ENCODE data around the gene SERPINA9. TPM values are rescaled to one million over a fixed set of nuclear protein-coding genes. Genes with fewer than 3 reads are reported as not detected.
"Not testable (repeated sequence)": the region's sequence is repeated elsewhere in the genome, so short reads cannot be mapped to it uniquely, and the experiment has no call there.

Gene SERPINA9
- total RNA-seq: not detected
- long read RNA-seq: 0 reads

DNA sequence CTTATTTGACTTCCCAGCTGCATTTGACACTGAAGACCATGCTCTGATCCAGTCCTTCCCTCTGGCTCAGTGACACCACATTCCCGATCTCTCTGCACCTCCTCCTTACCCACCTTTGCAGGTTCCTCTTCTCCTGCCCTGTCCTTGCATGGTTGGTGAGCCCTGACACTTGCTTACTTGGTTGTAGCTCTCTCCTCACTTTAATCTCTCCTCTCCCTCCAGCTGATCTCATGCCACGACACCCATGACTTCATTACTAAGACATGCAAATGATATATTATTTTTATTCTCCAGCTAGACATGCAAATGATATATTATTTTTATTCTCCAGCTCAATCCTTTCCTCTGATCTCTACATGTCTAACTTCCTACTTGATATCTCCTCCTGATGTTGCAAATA is at the start of gene SERPINA9:
TSS of gene SERPINA9 (minus strand) at position 175 of the 400 bp plus-strand sequence. CDS start 6,357 bp downstream, outside the sequence.
- intact Hi-C loops (cut with DNase I): no loop called here
- ATAC-seq: no peak
- DNase-seq: no peak

- intact Hi-C loops (cut with DNase I): no loop called here
- ATAC-seq (no peak), DNase-seq (no peak)
These were observed 48.1 kb upstream of the SERPINA9 start for GRCh38 chr14:94524093-94524492.

DNA sequence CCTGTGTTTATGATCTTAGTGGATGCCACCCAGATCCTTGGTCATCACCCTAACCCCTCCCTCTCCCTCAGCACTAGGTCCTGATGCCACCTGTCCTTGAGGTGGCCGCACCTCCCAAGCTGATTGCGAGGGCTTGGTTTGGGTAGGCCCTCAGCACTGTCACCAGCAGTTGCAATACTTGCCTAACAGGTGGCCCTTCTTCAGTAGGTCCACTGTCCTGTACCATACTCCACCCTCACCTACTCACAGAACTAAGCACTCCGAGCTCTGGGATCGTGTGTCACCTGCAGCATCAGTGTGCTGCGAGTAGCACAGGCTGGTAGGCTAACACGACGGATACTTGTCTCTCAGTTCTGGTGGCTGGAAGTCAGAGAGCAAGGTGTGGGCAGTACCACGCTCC is 47.3 kb upstream of the SERPINA9 start:
- DNase-seq (no peak), ATAC-seq (no peak)
- intact Hi-C loops (cut with DNase I): no loop called here

DNA sequence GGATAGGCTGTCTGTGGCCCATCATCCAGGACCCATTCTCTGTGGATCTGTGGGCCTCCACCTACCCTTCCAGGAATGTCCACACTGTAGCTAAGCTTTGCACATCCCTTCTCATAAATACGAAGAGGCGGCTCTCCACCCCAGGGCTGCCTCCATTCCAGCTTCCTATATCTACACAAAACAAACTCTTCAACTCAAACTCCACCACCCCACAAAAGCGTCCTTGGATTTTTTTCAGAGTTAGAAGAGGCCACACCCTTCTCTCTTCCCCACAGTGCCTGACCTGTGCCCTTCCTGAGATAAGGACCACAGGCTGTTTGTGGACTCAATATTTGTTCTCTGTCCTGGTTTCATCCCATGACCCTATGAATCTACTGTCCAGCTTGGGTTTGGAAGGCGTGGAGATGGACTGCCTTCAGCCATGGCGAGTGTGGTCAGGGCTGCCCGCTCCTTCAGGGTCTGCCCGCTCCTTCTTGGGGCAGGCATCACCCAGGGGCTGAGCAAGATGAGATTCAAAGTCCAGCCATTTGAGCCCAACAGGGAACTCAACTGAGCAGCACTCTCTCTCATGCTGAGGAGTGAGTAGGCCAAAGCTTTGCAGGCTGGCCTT is 46.2 kb upstream of the SERPINA9 start:
- ATAC-seq: no peak
- no peak for DNase-seq
- intact Hi-C loops (cut with DNase I): no loop called here

DNA sequence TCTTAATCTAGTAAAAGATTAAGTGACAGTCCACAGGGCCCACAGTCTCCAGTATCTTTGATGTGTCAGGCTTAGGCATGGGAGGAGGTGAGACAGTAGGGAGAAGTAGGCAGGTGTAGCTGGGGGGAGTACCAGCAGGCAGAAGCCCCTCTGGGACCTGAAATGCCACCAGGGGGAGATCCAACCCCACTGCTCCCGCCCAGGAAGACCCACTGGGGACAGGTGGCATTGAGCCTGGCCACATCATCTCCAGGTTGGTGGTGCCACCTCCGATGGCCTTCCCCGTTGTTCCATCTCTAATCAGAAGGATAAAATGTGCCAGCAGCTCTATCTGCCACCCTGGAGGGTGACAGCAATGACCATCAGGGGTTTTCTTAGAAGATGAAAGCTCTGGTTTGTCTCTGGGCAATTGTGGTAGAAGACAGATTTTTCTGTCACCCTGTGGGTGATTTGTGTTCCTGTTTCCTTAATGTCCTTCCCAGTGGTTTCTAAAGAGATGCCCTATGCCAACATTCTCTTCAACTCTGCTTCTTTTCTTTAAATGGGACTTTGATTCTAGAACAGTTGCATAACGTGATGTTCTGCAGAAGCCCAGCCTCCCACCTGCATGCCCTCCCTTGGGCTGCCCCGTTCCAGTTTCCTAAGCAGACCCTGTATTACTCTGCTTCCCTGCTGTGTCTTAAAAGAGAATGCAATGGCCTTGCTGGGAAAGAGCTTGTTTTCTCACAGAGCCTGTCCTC is 45.5 kb upstream of the SERPINA9 start:
- DNase-seq (no peak), ATAC-seq (no peak)
- intact Hi-C loops (cut with DNase I): no loop called here

- intact Hi-C loops (cut with DNase I): no loop called here
- DNase-seq (no peak), ATAC-seq (no peak)
These were observed 41.8 kb upstream of the SERPINA9 start for GRCh38 chr14:94517641-94518257.

DNA sequence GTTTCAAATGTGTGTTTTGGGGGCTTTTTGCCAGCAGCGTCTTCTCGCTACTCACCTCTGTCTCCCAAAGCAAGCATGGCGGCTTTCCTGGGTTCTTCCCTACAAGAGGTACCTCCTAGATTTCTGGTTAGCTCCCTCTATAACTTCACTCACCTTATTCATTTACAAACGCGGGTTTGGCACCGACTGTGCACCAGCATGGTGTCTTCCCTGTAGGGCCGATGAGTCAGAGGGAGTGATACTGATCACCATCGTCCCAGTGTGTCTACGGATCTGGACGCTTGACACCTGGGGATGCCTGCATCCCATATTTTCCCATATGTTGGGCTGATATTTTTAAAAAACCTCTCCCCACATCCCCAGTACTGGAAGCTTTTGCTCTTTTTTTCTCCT is 41.2 kb upstream of the SERPINA9 start:
- ATAC-seq: no peak
- no peak for DNase-seq
- intact Hi-C loops (cut with DNase I): no loop called here

DNA sequence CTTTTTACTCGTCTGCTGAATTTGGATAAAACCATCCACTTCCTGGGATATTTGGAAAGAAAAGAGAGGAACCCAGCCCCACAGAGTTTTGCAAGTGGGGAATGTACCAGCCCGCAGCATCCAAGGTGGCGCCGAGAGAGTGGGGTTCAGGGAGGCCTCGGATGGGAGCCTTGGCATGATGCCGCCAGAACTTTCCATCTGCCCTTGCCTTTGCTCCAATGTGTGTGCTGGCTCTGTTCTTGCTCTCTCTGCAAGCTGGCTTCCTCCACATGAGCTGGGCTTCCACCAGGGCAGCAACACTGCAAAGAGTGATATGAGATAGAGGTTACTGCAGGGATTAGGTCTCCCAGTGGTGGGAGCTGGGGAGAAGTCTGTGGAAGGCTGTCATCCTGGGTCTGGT is 39.9 kb upstream of the SERPINA9 start:
- DNase-seq (no peak), ATAC-seq (no peak)
- intact Hi-C loops (cut with DNase I): no loop called here

- intact Hi-C loops (cut with DNase I): no loop called here
- no peak for DNase-seq
- ATAC-seq: no peak
These were observed 39.4 kb upstream of the SERPINA9 start for GRCh38 chr14:94515426-94515825.

GRCh38 chr14:94514351-94514750 is 38.4 kb upstream of the SERPINA9 start:
- intact Hi-C loops (cut with DNase I): no loop called here
- ATAC-seq (no peak), DNase-seq (no peak)

GRCh38 chr14:94510481-94510880 is 34.5 kb upstream of the SERPINA9 start:
- DNase-seq; ATAC-seq; intact Hi-C loops (cut with DNase I): not testable (repeated sequence)

DNA sequence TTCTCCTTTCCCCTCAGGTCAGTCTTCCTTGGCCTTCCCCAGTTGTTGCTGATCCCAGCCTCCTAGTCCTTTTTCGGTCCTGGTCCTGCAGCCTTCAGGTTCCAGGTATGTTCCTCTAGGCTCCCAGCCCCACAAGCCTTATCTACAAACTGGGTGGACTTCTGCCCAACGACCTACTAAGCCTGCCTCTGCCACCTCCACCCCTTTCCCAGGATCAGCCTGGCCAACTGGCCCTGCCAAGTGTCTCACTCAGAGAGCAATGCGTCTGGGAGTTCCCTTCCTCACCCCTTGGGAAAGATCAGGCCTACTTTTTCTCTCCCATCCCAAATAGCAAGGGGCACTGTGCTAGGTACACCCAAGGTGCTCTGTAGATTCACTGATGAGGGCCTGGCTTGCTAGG is 33.4 kb upstream of the SERPINA9 start, which contains the start of gene SERPINA12:
TSS of gene SERPINA12 (minus strand) at position 114 of the 400 bp plus-strand sequence. CDS start 11,072 bp downstream, outside the sequence.
- intact Hi-C loops (cut with DNase I): no loop called here
- DNase-seq: no peak
- no peak for ATAC-seq

- ATAC-seq (no peak), DNase-seq (no peak)
- intact Hi-C loops (cut with DNase I): no loop called here
These were observed 29.6 kb upstream of the SERPINA9 start for GRCh38 chr14:94505641-94506040.

DNA sequence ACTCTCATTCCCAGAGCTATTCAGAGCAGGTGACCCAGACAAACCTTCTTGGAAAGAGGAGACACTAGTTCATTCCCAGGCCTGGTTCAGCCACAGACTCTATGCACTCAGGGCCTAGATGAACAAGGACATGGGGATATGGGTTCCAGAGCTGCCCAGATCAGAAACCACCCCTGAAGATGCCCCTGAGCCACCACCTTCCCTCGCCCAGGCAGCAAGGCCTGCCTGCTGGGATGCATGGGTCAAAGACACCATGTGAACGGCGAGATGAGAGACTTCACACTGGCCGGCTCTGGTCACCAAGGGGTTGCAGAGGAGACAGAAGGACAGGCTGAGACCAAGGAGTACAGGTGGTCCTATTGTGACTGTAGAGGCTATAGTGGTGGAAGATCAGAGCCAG is 29.2 kb upstream of the SERPINA9 start:
- DNase-seq (no peak), ATAC-seq (no peak)
- intact Hi-C loops (cut with DNase I): no loop called here

GRCh38 chr14:94501588-94502516 is 25.9 kb upstream of the SERPINA9 start:
- ATAC-seq (no peak), DNase-seq (no peak)
- intact Hi-C loops (cut with DNase I): no loop called here

DNA sequence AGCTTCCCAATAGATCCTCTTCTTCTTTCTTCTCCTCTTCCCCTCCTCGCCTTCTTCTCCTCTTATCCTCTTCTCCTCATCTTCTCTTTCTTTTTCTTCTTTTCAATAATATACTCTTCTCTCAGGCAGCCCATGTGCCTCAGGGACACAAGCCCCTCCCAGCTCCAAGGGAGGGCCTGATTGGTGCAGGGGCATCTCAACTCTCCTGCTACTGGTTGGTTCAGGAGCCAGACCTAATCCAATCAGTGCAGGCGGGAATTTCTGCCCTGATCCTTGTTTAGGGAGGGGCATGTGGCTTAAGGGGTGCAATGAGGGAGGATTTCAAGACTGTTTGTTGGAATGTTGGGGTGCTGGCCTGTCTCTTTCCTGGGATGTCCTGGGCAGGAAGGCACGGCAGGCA is 24.3 kb upstream of the SERPINA9 start:
- intact Hi-C loops (cut with DNase I): no loop called here
- ATAC-seq (no peak), DNase-seq (no peak)

DNA sequence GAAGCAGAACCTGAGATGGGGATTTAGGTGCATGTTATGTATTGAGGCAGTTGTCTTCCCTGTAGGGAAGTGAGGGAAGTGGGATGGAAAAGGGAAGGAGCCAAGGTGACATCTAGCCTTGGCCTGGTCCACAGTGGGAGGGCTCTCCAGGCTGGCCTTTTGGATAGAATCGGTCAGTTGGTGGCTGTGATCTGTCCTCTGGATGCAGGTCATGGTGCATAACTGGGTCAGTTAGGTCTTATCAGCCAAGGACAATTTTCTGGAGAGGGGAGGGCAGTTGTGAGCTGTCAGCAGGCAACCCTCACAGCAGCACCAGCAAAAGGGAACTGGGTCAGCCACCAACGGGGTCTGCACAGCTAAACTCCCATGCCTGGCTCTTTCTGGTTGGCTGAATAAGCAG is 23.7 kb upstream of the SERPINA9 start:
- ATAC-seq: no peak
- intact Hi-C loops (cut with DNase I): no loop called here
- DNase-seq: no peak

GRCh38 chr14:94498215-94498614 is 22.2 kb upstream of the SERPINA9 start:
- intact Hi-C loops (cut with DNase I): no loop called here
- ATAC-seq (no peak), DNase-seq (no peak)

GRCh38 chr14:94494085-94494484 is 18.1 kb upstream of the SERPINA9 start:
- intact Hi-C loops (cut with DNase I): no loop called here
- ATAC-seq (no peak), DNase-seq (no peak)
